ENCODE measurements around the gene ZNF79.
"Not testable (repeated sequence)": the region's sequence is repeated elsewhere in the genome, so short reads cannot be mapped to it uniquely, and the experiment has no call there.

The ZNF79 gene

GRCh38 chr9:127458921-127459320, 34.7 kb downstream of the ZNF79 start:
- no peak overlapping the region for H3K9ac ChIP-seq (ENCODE audit: low read length in 2 of 2)
- H3K36me3 ChIP-seq (ENCODE audit: control insufficient read depth in 2 of 2, insufficient read depth in 2 of 2, low read length in 2 of 2), result peaks cover 52 to 59% of the 10 kb centered on the region in 2 donors
- H3K4me3 ChIP-seq (ENCODE audit: low read length in 2 of 2), result no peak overlapping the region
- no peaks in the 10 kb centered on the region for H3K9me3 ChIP-seq (ENCODE audit: control insufficient read depth in 2 of 2, low read length in 2 of 2)
- no peaks in the 10 kb centered on the region for H3K27me3 ChIP-seq (ENCODE audit: control insufficient read depth in 1 of 2, insufficient read depth in 2 of 2, low read length in 2 of 2)
- H3K27ac ChIP-seq (ENCODE audit: low read length), result no peak overlapping the region
- H3K4me1 ChIP-seq (ENCODE audit: control insufficient read depth, insufficient read depth, low read length), result peaks cover 4% of the 10 kb centered on the region

DNA sequence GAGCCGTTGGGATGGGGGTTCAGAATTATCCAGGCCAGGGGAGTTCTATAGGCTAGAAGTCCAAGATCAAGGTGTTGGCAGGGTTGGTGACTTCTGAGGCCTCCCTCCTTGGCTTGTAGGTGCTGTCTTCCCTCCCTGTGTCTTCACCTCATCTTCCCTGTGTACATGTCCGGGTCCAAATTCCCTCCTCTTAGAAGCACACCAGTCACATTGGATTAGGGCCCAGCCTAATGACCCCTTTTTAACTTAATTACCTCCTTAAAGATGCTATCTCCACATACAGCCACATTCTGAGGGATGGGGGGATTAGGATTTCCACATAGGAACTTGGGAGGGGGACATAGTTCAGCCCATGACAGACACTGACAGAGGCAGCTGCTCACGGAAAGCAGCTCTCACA, 39.2 kb downstream of the ZNF79 start:
- no peaks in the 10 kb centered on the region for H3K27me3 ChIP-seq (ENCODE audit: control insufficient read depth in 1 of 2, insufficient read depth in 2 of 2, low read length in 2 of 2)
- H3K36me3 ChIP-seq (ENCODE audit: control insufficient read depth in 2 of 2, insufficient read depth in 2 of 2, low read length in 2 of 2), result peaks cover 44 to 64% of the 10 kb centered on the region in 2 donors
- no peak overlapping the region for H3K4me3 ChIP-seq (ENCODE audit: low read length in 2 of 2)
- H3K27ac ChIP-seq (ENCODE audit: low read length), result no peak overlapping the region
- no peaks in the 10 kb centered on the region for H3K9me3 ChIP-seq (ENCODE audit: control insufficient read depth in 2 of 2, low read length in 2 of 2)
- peaks cover 4% of the 10 kb centered on the region for H3K4me1 ChIP-seq (ENCODE audit: control insufficient read depth, insufficient read depth, low read length)
- no peak overlapping the region for H3K9ac ChIP-seq (ENCODE audit: low read length in 2 of 2)

- peaks cover 2% of the 10 kb centered on the region for H3K4me1 ChIP-seq (ENCODE audit: control insufficient read depth, insufficient read depth, low read length)
- no peaks in the 10 kb centered on the region for H3K27me3 ChIP-seq (ENCODE audit: control insufficient read depth in 1 of 2, insufficient read depth in 2 of 2, low read length in 2 of 2)
- no peaks in the 10 kb centered on the region for H3K9me3 ChIP-seq (ENCODE audit: control insufficient read depth in 2 of 2, low read length in 2 of 2)
- no peak overlapping the region for H3K4me3 ChIP-seq (ENCODE audit: low read length in 2 of 2)
- H3K27ac ChIP-seq (ENCODE audit: low read length), result no peak overlapping the region
- peaks cover 46 to 64% of the 10 kb centered on the region in 2 donors for H3K36me3 ChIP-seq (ENCODE audit: control insufficient read depth in 2 of 2, insufficient read depth in 2 of 2, low read length in 2 of 2)
- H3K9ac ChIP-seq (ENCODE audit: low read length in 2 of 2), result no peak overlapping the region
Measured at GRCh38 chr9:127463911-127464310, 39.7 kb downstream of the ZNF79 start.

DNA sequence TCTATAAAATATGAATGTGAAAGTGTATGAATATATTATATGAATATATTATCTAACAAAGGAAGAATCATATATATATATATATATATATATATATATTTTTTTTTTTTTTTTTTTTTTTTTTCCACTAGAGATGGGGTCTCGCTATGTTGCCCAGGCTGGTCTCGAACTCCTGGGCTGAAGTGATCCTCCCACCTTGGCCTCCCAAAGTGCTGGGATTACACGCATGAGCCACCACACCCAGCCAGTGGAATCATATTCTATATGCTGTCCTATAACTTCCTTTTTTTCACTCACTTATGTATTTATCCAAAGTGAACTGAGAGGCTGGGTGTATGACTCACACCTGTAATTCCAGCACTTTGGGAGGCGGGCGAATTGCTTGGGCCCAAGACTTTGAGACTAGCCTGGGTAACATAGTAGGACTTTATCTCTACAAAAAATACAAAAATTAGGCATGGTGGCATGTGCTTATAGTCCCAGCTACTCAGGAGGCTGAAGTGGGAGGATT, 42.3 kb downstream of the ZNF79 start:
- H3K36me3 ChIP-seq (ENCODE audit: control insufficient read depth in 2 of 2, insufficient read depth in 2 of 2, low read length in 2 of 2), result peaks cover 44 to 53% of the 10 kb centered on the region in 2 donors
- H3K4me3 ChIP-seq (ENCODE audit: low read length in 2 of 2), result not testable (repeated sequence)

GRCh38 chr9:127467621-127468020, 43.4 kb downstream of the ZNF79 start:
- peaks cover 33 to 41% of the 10 kb centered on the region in 2 donors for H3K36me3 ChIP-seq (ENCODE audit: control insufficient read depth in 2 of 2, insufficient read depth in 2 of 2, low read length in 2 of 2)

More for the DNA sequence above, 42.3 kb downstream of the ZNF79 start:
- H3K27ac ChIP-seq (ENCODE audit: low read length); H3K4me1 ChIP-seq (ENCODE audit: control insufficient read depth, insufficient read depth, low read length); H3K9ac ChIP-seq (ENCODE audit: low read length in 2 of 2); H3K27me3 ChIP-seq (ENCODE audit: control insufficient read depth in 1 of 2, insufficient read depth in 2 of 2, low read length in 2 of 2); H3K9me3 ChIP-seq (ENCODE audit: control insufficient read depth in 2 of 2, low read length in 2 of 2): not testable (repeated sequence)

GRCh38 chr9:127470662-127471061, 46.5 kb downstream of the ZNF79 start:
- Histone ChIP-seq H3K4me3 (ENCODE audit: low read length in 2 of 2) (no peak overlapping the region), H3K27ac (ENCODE audit: low read length) (no peak overlapping the region), H3K36me3 (ENCODE audit: control insufficient read depth in 2 of 2, insufficient read depth in 2 of 2, low read length in 2 of 2) (peaks cover 31 to 37% of the 10 kb centered on the region in 2 donors)

More at GRCh38 chr9:127467621-127468020, 43.4 kb downstream of the ZNF79 start:
- no peak overlapping the region for H3K4me3 ChIP-seq (ENCODE audit: low read length in 2 of 2)
- H3K27ac ChIP-seq (ENCODE audit: low read length), result no peak overlapping the region
- H3K4me1 ChIP-seq (ENCODE audit: control insufficient read depth, insufficient read depth, low read length), result no peaks in the 10 kb centered on the region
- no peaks in the 10 kb centered on the region for H3K27me3 ChIP-seq (ENCODE audit: control insufficient read depth in 1 of 2, insufficient read depth in 2 of 2, low read length in 2 of 2)
- H3K9ac ChIP-seq (ENCODE audit: low read length in 2 of 2), result no peak overlapping the region
- H3K9me3 ChIP-seq (ENCODE audit: control insufficient read depth in 2 of 2, low read length in 2 of 2), result no peaks in the 10 kb centered on the region

DNA sequence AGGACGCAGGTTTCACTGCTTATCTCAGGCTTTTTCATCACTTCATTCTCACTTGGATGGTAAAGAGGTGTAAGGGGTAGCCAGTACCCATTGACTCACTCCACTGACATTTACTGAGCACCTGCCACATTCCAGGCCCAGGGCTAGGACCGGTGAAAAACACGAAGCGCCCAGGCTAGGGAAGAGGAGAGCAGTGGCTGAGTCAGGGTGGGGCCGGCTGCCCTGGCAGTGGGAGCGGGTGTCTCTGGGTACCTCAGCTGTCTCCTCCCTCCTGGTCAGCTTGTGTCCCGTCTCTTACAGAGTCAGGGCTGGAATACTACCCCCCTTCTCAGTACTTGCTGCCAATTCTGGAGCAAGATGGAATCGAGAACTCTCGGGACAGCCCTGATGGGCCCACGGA, 49.3 kb downstream of the ZNF79 start:
- Histone ChIP-seq H3K4me1 (ENCODE audit: control insufficient read depth, insufficient read depth, low read length) (no peaks in the 10 kb centered on the region), H3K9me3 (ENCODE audit: control insufficient read depth in 2 of 2, low read length in 2 of 2) (no peaks in the 10 kb centered on the region), H3K4me3 (ENCODE audit: low read length in 2 of 2) (no peak overlapping the region), H3K27me3 (ENCODE audit: control insufficient read depth in 1 of 2, insufficient read depth in 2 of 2, low read length in 2 of 2) (no peaks in the 10 kb centered on the region), H3K36me3 (ENCODE audit: control insufficient read depth in 2 of 2, insufficient read depth in 2 of 2, low read length in 2 of 2) (peaks cover 32 to 33% of the 10 kb centered on the region in 2 donors), H3K9ac (ENCODE audit: low read length in 2 of 2) (no peak overlapping the region), H3K27ac (ENCODE audit: low read length) (no peak overlapping the region)

More at GRCh38 chr9:127470662-127471061, 46.5 kb downstream of the ZNF79 start:
- Histone ChIP-seq H3K27me3 (ENCODE audit: control insufficient read depth in 1 of 2, insufficient read depth in 2 of 2, low read length in 2 of 2) (no peaks in the 10 kb centered on the region), H3K9me3 (ENCODE audit: control insufficient read depth in 2 of 2, low read length in 2 of 2) (no peaks in the 10 kb centered on the region), H3K9ac (ENCODE audit: low read length in 2 of 2) (no peak overlapping the region), H3K4me1 (ENCODE audit: control insufficient read depth, insufficient read depth, low read length) (no peaks in the 10 kb centered on the region)

DNA sequence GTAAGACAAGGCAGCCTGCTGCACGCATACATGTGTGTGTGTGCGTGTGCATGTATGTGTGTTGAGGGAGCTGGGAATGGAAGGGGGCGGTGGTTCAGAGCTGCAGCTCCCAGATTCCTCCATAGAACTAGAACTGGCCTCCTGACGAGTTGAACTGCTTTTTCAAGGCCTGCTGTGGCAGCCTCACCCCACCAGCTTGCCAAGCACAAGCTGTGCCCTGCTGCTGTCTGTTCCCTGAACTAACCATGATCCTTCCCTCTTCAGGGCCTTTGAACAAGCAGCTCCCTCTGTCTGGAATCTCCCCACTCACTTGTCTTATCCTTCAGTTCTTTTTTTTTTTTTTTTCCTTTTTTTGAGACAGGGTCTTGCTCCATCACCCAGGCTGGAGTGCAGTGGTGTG, 49.8 kb downstream of the ZNF79 start:
- Histone ChIP-seq H3K27me3 (ENCODE audit: control insufficient read depth in 1 of 2, insufficient read depth in 2 of 2, low read length in 2 of 2) (no peaks in the 10 kb centered on the region), H3K27ac (ENCODE audit: low read length) (no peak overlapping the region), H3K4me3 (ENCODE audit: low read length in 2 of 2) (no peak overlapping the region), H3K9me3 (ENCODE audit: control insufficient read depth in 2 of 2, low read length in 2 of 2) (no peaks in the 10 kb centered on the region), H3K36me3 (ENCODE audit: control insufficient read depth in 2 of 2, insufficient read depth in 2 of 2, low read length in 2 of 2) (peaks cover 34 to 35% of the 10 kb centered on the region in 2 donors), H3K9ac (ENCODE audit: low read length in 2 of 2) (no peak overlapping the region), H3K4me1 (ENCODE audit: control insufficient read depth, insufficient read depth, low read length) (no peaks in the 10 kb centered on the region)

DNA sequence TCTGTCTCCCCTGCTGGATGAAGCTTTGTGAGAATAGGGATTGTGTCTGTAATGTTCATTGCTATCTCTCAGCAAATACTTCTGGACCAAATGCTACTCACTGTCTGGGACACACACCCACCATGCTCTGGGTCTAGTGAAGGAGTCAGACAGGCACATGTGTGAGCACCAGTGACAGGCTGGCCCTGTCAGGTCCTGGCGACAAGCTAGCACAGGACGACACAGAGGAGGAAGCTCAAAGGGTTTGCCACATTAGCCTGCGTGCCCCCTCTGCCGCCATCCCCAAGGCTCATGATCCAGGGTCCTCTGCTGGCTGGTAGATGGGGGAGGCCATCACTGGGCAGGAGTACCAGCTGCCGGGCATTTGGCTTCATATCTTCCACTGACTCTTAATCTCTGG, 50.4 kb downstream of the ZNF79 start:
- Histone ChIP-seq H3K27me3 (ENCODE audit: control insufficient read depth in 1 of 2, insufficient read depth in 2 of 2, low read length in 2 of 2) (no peaks in the 10 kb centered on the region), H3K9ac (ENCODE audit: low read length in 2 of 2) (no peak overlapping the region), H3K36me3 (ENCODE audit: control insufficient read depth in 2 of 2, insufficient read depth in 2 of 2, low read length in 2 of 2) (peaks cover 40 to 42% of the 10 kb centered on the region in 2 donors)

GRCh38 chr9:127479507-127480081, 55.4 kb downstream of the ZNF79 start:
- H3K36me3 ChIP-seq (ENCODE audit: control insufficient read depth in 2 of 2, insufficient read depth in 2 of 2, low read length in 2 of 2), result peaks cover 40% of the 10 kb centered on the region in 2 donors

More for the DNA sequence above, 50.4 kb downstream of the ZNF79 start:
- Histone ChIP-seq H3K27ac (ENCODE audit: low read length) (no peak overlapping the region), H3K9me3 (ENCODE audit: control insufficient read depth in 2 of 2, low read length in 2 of 2) (no peaks in the 10 kb centered on the region), H3K4me1 (ENCODE audit: control insufficient read depth, insufficient read depth, low read length) (no peaks in the 10 kb centered on the region), H3K4me3 (ENCODE audit: low read length in 2 of 2) (no peak overlapping the region)

DNA sequence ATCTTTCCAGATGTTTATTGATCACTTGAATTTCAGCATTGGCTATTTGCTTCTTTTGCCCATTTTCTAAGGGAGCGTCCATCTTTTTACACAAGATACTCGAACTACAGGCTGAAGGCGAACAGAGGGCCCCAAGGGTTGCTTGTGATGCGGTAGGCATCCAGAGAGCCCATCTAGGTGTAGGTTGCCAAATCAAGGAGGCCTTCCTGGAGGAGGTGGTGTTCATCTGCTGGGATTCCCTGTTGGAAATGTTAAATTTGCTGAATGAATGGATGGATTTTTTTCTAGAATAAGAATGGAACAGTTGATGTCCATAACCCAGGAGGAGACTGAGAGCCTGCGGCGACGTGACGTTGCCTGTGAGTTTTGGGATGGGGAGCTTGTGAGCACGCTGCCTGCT, 58.5 kb downstream of the ZNF79 start:
- H3K9me3 ChIP-seq (ENCODE audit: control insufficient read depth in 2 of 2, low read length in 2 of 2), result no peaks in the 10 kb centered on the region
- H3K27me3 ChIP-seq (ENCODE audit: control insufficient read depth in 1 of 2, insufficient read depth in 2 of 2, low read length in 2 of 2), result no peaks in the 10 kb centered on the region
- H3K36me3 ChIP-seq (ENCODE audit: control insufficient read depth in 2 of 2, insufficient read depth in 2 of 2, low read length in 2 of 2), result peaks cover 51 to 52% of the 10 kb centered on the region in 2 donors
- H3K27ac ChIP-seq (ENCODE audit: low read length), result no peak overlapping the region
- H3K4me3 ChIP-seq (ENCODE audit: low read length in 2 of 2), result no peak overlapping the region
- no peak overlapping the region for H3K9ac ChIP-seq (ENCODE audit: low read length in 2 of 2)
- H3K4me1 ChIP-seq (ENCODE audit: control insufficient read depth, insufficient read depth, low read length), result no peaks in the 10 kb centered on the region

More at GRCh38 chr9:127479507-127480081, 55.4 kb downstream of the ZNF79 start:
- Histone ChIP-seq H3K4me3 (ENCODE audit: low read length in 2 of 2) (no peak overlapping the region), H3K27me3 (ENCODE audit: control insufficient read depth in 1 of 2, insufficient read depth in 2 of 2, low read length in 2 of 2) (no peaks in the 10 kb centered on the region), H3K4me1 (ENCODE audit: control insufficient read depth, insufficient read depth, low read length) (no peaks in the 10 kb centered on the region), H3K27ac (ENCODE audit: low read length) (no peak overlapping the region), H3K9ac (ENCODE audit: low read length in 2 of 2) (no peak overlapping the region), H3K9me3 (ENCODE audit: control insufficient read depth in 2 of 2, low read length in 2 of 2) (no peaks in the 10 kb centered on the region)

All from stomach smooth muscle (tissue), 2 donors.